Stimulated activated CD8-positive, alpha-beta memory T cell treated with anti-CD3 and anti-CD28 coated beads, Interleukin-4, amount 100 ng/mL, for 24 hours (primary cell): ENCODE data around the gene ZFYVE28.
"Not testable (repeated sequence)": the region's sequence is repeated elsewhere in the genome, so short reads cannot be mapped to it uniquely, and the experiment has no call there.

Source experiments
- DNase-seq: peaks from one replicate; pipeline ENCODE4 v3.0.0-alpha.2; 2020; ENCODE audit warnings: low read depth

ZFYVE28 gene

GRCh38 chr4:2246384-2247127 lies 171.9 kb downstream of the ZFYVE28 start:
- DNase-seq, result no peak

GRCh38 chr4:2245787-2246275 lies 172.6 kb downstream of the ZFYVE28 start:
- no peak for DNase-seq

GRCh38 chr4:2245057-2245786 lies 173.2 kb downstream of the ZFYVE28 start:
- DNase-seq, result no peak

- DNase-seq, result no peak
These were observed 174.6 kb downstream of the ZFYVE28 start for GRCh38 chr4:2243681-2244380.

- peak; percentile 98 for DNase-seq
These were observed 176.8 kb downstream of the ZFYVE28 start, which contains the start of the genes HAUS3 and POLN for GRCh38 chr4:2241410-2242353. HAUS3 (minus strand) TSS chr4:2242121; CDS start chr4:2240946, 1,175 bp downstream. POLN (minus strand) TSS chr4:2242121; CDS start chr4:2229231, 12,890 bp downstream.

- DNase-seq, result no peak
These were observed 177.4 kb downstream of the ZFYVE28 start for GRCh38 chr4:2241003-2241402.

- no peak for DNase-seq
These were observed 181.3 kb downstream of the ZFYVE28 start for GRCh38 chr4:2236944-2237666.

- DNase-seq, result no peak
These were observed 187.4 kb downstream of the ZFYVE28 start for GRCh38 chr4:2231082-2231481.

GRCh38 chr4:2226261-2226660 lies 192.2 kb downstream of the ZFYVE28 start:
- DNase-seq, result no peak

- DNase-seq, result no peak
These were observed 195.6 kb downstream of the ZFYVE28 start for GRCh38 chr4:2222838-2223237.

GRCh38 chr4:2221378-2221777 lies 197.1 kb downstream of the ZFYVE28 start:
- DNase-seq, result not testable (repeated sequence)

- peak; percentile 66 for DNase-seq
These were observed 198.3 kb downstream of the ZFYVE28 start for GRCh38 chr4:2220016-2220630.
